Measurements from ENCODE around the gene GGT7.
A peak's percentile ranks its signal among the peaks of the same experiment; 100 is the strongest.

GRCh38 chr20:34825530-34826362 is 46.9 kb downstream of the GGT7 start, which contains the start of gene NCOA6:
- TF ChIP-seq CTCF (IDR thresholded peaks at IDR 0.05) (no peak), REST (IDR thresholded peaks at IDR 0.05; ENCODE audit: insufficient read depth in 1 of 2, low read depth in 2 of 2, low read length in 1 of 2) (no peak), TCF7L2 (IDR thresholded peaks at IDR 0.05; ENCODE audit: low read depth, low read length) (no peak), POLR2AphosphoS5 (IDR thresholded peaks at IDR 0.05; ENCODE audit: low read depth, low read length) (peak; percentile 68; the same call in 1 of the 2 replicates)
